ENCODE data around the gene TMEM150A. TPM values are rescaled to one million over a fixed set of nuclear protein-coding genes. Genes with fewer than 3 reads are reported as not detected.
A peak's percentile ranks its signal among the peaks of the same experiment; 100 is the strongest.
"Not testable (repeated sequence)": the region's sequence is repeated elsewhere in the genome, so short reads cannot be mapped to it uniquely, and the experiment has no call there.

TMEM150A gene
- total RNA-seq, 4 donors from 2014 or later: 6.3 to 15.8 (median 7.4) TPM

GRCh38 chr2:85594715-85595300, 7.7 kb downstream of the TMEM150A start:
- peaks cover 37 to 70% (median 38%) of the 10 kb centered on the region in 3 donors for H3K4me1 ChIP-seq
- no peak for TF ChIP-seq POLR2A (IDR thresholded peaks at IDR 0.05)
- no peak for TF ChIP-seq CTCF (IDR thresholded peaks at IDR 0.05)
- H3K4me3 ChIP-seq: peak overlapping the region; percentile 82 to 95 (median 90)
- 26 to 30% methylated on average over 8 to 9 of the region's 13 CpGs for WGBS, 2 donors
- peaks cover 8 to 34% (median 12%) of the 10 kb centered on the region in 3 donors for H3K36me3 ChIP-seq
- H3K27ac ChIP-seq: peak overlapping the region; percentile 92 to 95 (median 94)
- H3K9me3 ChIP-seq: no peaks in the 10 kb centered on the region
- no peaks in the 10 kb centered on the region for H3K27me3 ChIP-seq
- no peak for DNase-seq
- intact Hi-C loops (cut with DNase I): no loop called here

GRCh38 chr2:85593023-85593422, 9.5 kb downstream of the TMEM150A start:
- Histone ChIP-seq H3K4me1 (peaks cover 39 to 83% (median 53%) of the 10 kb centered on the region in 3 donors), H3K27me3 (no peaks in the 10 kb centered on the region), H3K9me3 (no peaks in the 10 kb centered on the region), H3K36me3 (peaks cover 0 to 17% (median 9%) of the 10 kb centered on the region in 3 donors), H3K27ac (peak overlapping the region in 1 of 4 donors; percentile 40), H3K4me3 (no peak overlapping the region)
- 29 to 63% methylated on average over 1 to 3 of the region's 3 CpGs for WGBS, 2 donors
- DNase-seq: no peak
- intact Hi-C loops (cut with DNase I): no loop called here
- TF ChIP-seq POLR2A (IDR thresholded peaks at IDR 0.05) (no peak), CTCF (IDR thresholded peaks at IDR 0.05) (no peak)

DNA sequence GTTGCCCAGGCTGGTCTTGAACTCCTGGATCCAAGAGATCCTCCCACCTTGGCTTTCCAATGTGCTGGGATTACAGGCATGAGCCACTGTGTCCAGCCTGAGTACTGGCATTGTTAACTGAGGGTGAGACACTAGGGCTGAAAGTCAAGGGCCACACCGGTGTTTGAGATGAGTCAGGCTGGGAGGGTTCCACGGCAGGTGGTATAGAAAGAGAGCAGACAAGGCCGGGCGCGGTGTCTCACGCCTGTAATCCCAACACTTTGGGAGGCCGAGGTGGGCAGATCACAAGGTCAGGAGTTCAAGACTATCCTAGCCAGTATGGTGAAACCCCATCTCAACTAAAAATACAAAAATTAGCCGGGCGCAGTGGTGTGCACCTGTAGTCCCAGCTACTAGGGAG, 10.2 kb downstream of the TMEM150A start:
- intact Hi-C loops (cut with DNase I); H3K27me3 ChIP-seq; H3K4me3 ChIP-seq; H3K9me3 ChIP-seq; H3K36me3 ChIP-seq; DNase-seq: not testable (repeated sequence)
- 64 to 86% methylated on average over 7 to 9 of the region's 9 CpGs for WGBS, 2 donors
- peaks cover 39 to 85% (median 60%) of the 10 kb centered on the region in 3 donors for H3K4me1 ChIP-seq
- H3K27ac ChIP-seq: peak overlapping the region; percentile 73 to 96 (median 88)

- Histone ChIP-seq H3K4me3 (no peak overlapping the region), H3K9me3 (no peaks in the 10 kb centered on the region), H3K27ac (peak overlapping the region; percentile 73 to 96 (median 88)), H3K36me3 (peaks cover 0 to 2% (median 0%) of the 10 kb centered on the region in 3 donors), H3K4me1 (peaks cover 37 to 85% (median 58%) of the 10 kb centered on the region in 3 donors), H3K27me3 (no peaks in the 10 kb centered on the region)
- intact Hi-C loops (cut with DNase I): no loop called here
- no peak for DNase-seq
- WGBS, 2 donors: 84 to 90% methylated on average over 7 to 9 of the region's 12 CpGs
- TF ChIP-seq CTCF (IDR thresholded peaks at IDR 0.05) (no peak), POLR2A (IDR thresholded peaks at IDR 0.05) (no peak)
Observed at GRCh38 chr2:85591563-85591962, 10.9 kb downstream of the TMEM150A start.

DNA sequence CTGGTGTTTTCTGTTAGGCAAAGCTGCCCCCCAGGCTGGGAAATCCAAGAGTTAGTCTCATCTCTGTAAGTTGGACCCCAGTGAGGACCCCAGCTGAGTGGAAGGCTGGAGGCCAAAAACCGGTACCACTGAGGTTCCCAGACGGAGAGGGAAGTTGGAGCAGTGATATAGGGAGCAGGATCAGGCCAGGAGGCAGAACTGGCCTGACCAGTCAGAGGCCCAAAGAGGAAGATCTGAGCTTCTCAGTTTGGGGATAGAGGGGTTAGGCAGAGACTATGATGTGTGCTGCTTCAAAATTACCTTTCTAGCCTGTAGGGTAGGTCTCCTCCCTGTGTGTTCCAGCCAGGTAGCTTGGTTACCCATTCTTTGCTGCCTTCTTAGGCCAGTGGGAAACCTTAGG, 11.5 kb downstream of the TMEM150A start:
- DNase-seq: no peak
- 30 to 63% methylated on average over 2 of the region's 2 CpGs for WGBS, 2 donors
- H3K4me3 ChIP-seq: peak overlapping the region in 1 of 4 donors; percentile 7
- no peaks in the 10 kb centered on the region for H3K9me3 ChIP-seq
- intact Hi-C loops (cut with DNase I): no loop called here
- H3K27me3 ChIP-seq: no peaks in the 10 kb centered on the region
- TF ChIP-seq POLR2A (IDR thresholded peaks at IDR 0.05) (peak in 1 of 4 donors; percentile 2), CTCF (IDR thresholded peaks at IDR 0.05) (no peak)
- peak overlapping the region; percentile 73 to 96 (median 88) for H3K27ac ChIP-seq
- no peaks in the 10 kb centered on the region for H3K36me3 ChIP-seq
- peaks cover 32 to 85% (median 60%) of the 10 kb centered on the region in 3 donors for H3K4me1 ChIP-seq

Measured in esophagus squamous epithelium (tissue), 5 donors.